HEK293 (cell line): ENCODE measurements around the gene ZNF550.

Experiments
- CTCF ChIA-PET: fragments of 350-600 bp; formaldehyde crosslinking; extraction: SDS; loops from one replicate; lab custom pipeline; 2021; ENCODE audit warnings: antibody characterized with exemption; lab: Yijun Ruan, JAX
- POLR2A ChIA-PET: fragments of 300-600 bp; formaldehyde crosslinking; extraction: SDS; loops from one replicate; lab custom pipeline; 2020; ENCODE audit warnings: antibody characterized with exemption, inconsistent platforms; lab: Yijun Ruan, JAX
- H3K27ac ChIP-seq: fragments of 200-500 bp; sonication (Bioruptor generic); 2 replicates; pipeline ENCODE4 v1.5.1; 2014; ENCODE audit warnings: low read depth, low read length, control low read depth, inconsistent platforms; ENCODE audit errors: extremely low read depth
- H3K36me3 ChIP-seq, 2 experiments: fragments of 200-500 bp in 1 of 2; sonication (Bioruptor generic) in 1 of 2; 1 replicate in 1 of 2; 2 replicates in 1 of 2; pipeline ENCODE4 v1.5.1; 2014 to 2017; ENCODE audit warnings: inconsistent platforms in 2 of 2, low read length in 2 of 2; ENCODE audit not compliant: control insufficient read depth in 2 of 2, insufficient read depth in 1 of 2
- H3K4me1 ChIP-seq: fragments of 200-500 bp; sonication (Bioruptor generic); 2 replicates; pipeline ENCODE4 v1.5.1; 2014; ENCODE audit warnings: mild to moderate bottlenecking, low read length, inconsistent platforms; ENCODE audit not compliant: control insufficient read depth, insufficient read depth
- H3K4me3 ChIP-seq: 2 replicates; pipeline ENCODE4 v1.5.1; 2011; ENCODE audit warnings: low read depth, mild to moderate bottlenecking, control low read depth, low read length, moderate library complexity
- H3K9me3 ChIP-seq: fragments of 200-500 bp; sonication (Bioruptor generic); 2 replicates; pipeline ENCODE4 v1.5.1; 2014; ENCODE audit warnings: low read depth, low read length, inconsistent platforms; ENCODE audit not compliant: control insufficient read depth, insufficient read depth
- EGR2 ChIP-seq: fragments of 450-650 bp; formaldehyde crosslinking; IDR thresholded peaks from 2 replicates; pipeline ENCODE4 v1.5.1; 2016; ENCODE audit warnings: low read depth, missing biosample characterization, missing genetic modification characterization
- ELK4 ChIP-seq: IDR thresholded peaks from 2 replicates; pipeline ENCODE4 v1.6.1; 2011; ENCODE audit warnings: mild to moderate bottlenecking, low read depth, low read length, borderline replicate concordance
- GFI1B ChIP-seq: fragments of 450-650 bp; formaldehyde crosslinking; IDR thresholded peaks from 2 replicates; pipeline ENCODE4 v1.5.1; 2016; ENCODE audit warnings: missing biosample characterization, missing genetic modification characterization
- IKZF3 ChIP-seq: fragments of 450-650 bp; IDR thresholded peaks from 2 replicates; pipeline ENCODE4 v1.5.0; 2018; ENCODE audit warnings: missing biosample characterization, mild to moderate bottlenecking, missing genetic modification characterization, moderate library complexity
- KLF1 ChIP-seq: fragments of 450-650 bp; formaldehyde crosslinking; IDR thresholded peaks from 2 replicates; pipeline ENCODE4 v1.5.1; 2016; ENCODE audit warnings: missing biosample characterization, missing genetic modification characterization
- KLF10 ChIP-seq: fragments of 450-650 bp; IDR thresholded peaks from 2 replicates; pipeline ENCODE4 v1.5.1; 2018; ENCODE audit warnings: missing biosample characterization, mild to moderate bottlenecking, missing genetic modification characterization
- REPIN1 ChIP-seq: fragments of 450-650 bp; formaldehyde crosslinking; IDR thresholded peaks from 2 replicates; pipeline ENCODE4 v1.5.1; 2017; ENCODE audit warnings: missing biosample characterization, missing genetic modification characterization, low read depth
- SALL2 ChIP-seq: fragments of 450-650 bp; formaldehyde crosslinking; IDR thresholded peaks from 2 replicates; pipeline ENCODE4 v1.5.0; 2017; ENCODE audit warnings: missing biosample characterization, mild to moderate bottlenecking, missing genetic modification characterization, borderline replicate concordance
- SETDB1 ChIP-seq: IDR thresholded peaks from one replicate; pipeline ENCODE4 v1.6.1; 2017; ENCODE audit warnings: mild to moderate bottlenecking, low read length, moderate library complexity, mixed read lengths; ENCODE audit not compliant: insufficient read length
- SP7 ChIP-seq: fragments of 450-650 bp; formaldehyde crosslinking; IDR thresholded peaks from 2 replicates; pipeline ENCODE4 v1.5.1; 2016; ENCODE audit warnings: missing biosample characterization, missing genetic modification characterization
- ZBTB20 ChIP-seq: fragments of 450-650 bp; formaldehyde crosslinking; IDR thresholded peaks from 2 replicates; pipeline ENCODE4 v1.5.1; 2016; ENCODE audit warnings: missing biosample characterization, missing genetic modification characterization
- ZBTB7A ChIP-seq: fragments of 450-650 bp; formaldehyde crosslinking; IDR thresholded peaks from 2 replicates; pipeline ENCODE4 v1.5.1; 2016; ENCODE audit warnings: low read depth, missing biosample characterization, missing genetic modification characterization
- ZNF157 ChIP-seq: fragments of 450-650 bp; formaldehyde crosslinking; IDR thresholded peaks from 2 replicates; pipeline ENCODE4 v1.5.1; 2016; ENCODE audit warnings: missing biosample characterization, missing genetic modification characterization
- ZNF16 ChIP-seq: fragments of 450-650 bp; formaldehyde crosslinking; IDR thresholded peaks from 2 replicates; pipeline ENCODE4 v1.5.1; 2016; ENCODE audit warnings: low read depth, missing biosample characterization, missing genetic modification characterization
- ZNF266 ChIP-seq: fragments of 450-650 bp; formaldehyde crosslinking; IDR thresholded peaks from 2 replicates; pipeline ENCODE4 v1.5.1; 2016; ENCODE audit warnings: missing biosample characterization, missing genetic modification characterization, low read depth
- ZNF292 ChIP-seq: fragments of 450-650 bp; formaldehyde crosslinking; IDR thresholded peaks from 2 replicates; pipeline ENCODE4 v1.5.1; 2016; ENCODE audit warnings: low read depth, missing biosample characterization, missing genetic modification characterization, borderline replicate concordance
- ZNF341 ChIP-seq: fragments of 450-650 bp; formaldehyde crosslinking; IDR thresholded peaks from 2 replicates; pipeline ENCODE4; 2016; ENCODE audit warnings: low read depth, missing biosample characterization, missing genetic modification characterization
- ZNF433 ChIP-seq: fragments of 450-650 bp; formaldehyde crosslinking; IDR thresholded peaks from 2 replicates; pipeline ENCODE4 v1.5.1; 2016; ENCODE audit warnings: missing biosample characterization, missing genetic modification characterization, low read depth
- ZNF544 ChIP-seq: fragments of 450-650 bp; formaldehyde crosslinking; IDR thresholded peaks from 2 replicates; pipeline ENCODE4 v1.5.0; 2017; ENCODE audit warnings: missing biosample characterization, missing genetic modification characterization
- ZNF624 ChIP-seq: fragments of 450-650 bp; formaldehyde crosslinking; IDR thresholded peaks from 2 replicates; pipeline ENCODE4 v1.5.1; 2017; ENCODE audit warnings: missing biosample characterization, missing genetic modification characterization
- ZNF664 ChIP-seq: fragments of 450-650 bp; formaldehyde crosslinking; IDR thresholded peaks from 2 replicates; pipeline ENCODE4 v1.5.1; 2016; ENCODE audit warnings: missing biosample characterization, missing genetic modification characterization
- ZNF830 ChIP-seq: fragments of 450-650 bp; IDR thresholded peaks from 2 replicates; pipeline ENCODE4 v1.5.0; 2018; ENCODE audit warnings: missing biosample characterization, missing genetic modification characterization, low read depth, mild to moderate bottlenecking, moderate library complexity
- ZSCAN4 ChIP-seq: fragments of 450-650 bp; formaldehyde crosslinking; IDR thresholded peaks from 2 replicates; pipeline ENCODE4 v1.5.1; 2017; ENCODE audit warnings: missing biosample characterization, missing genetic modification characterization
- TF ChIP-seq, protein P1 (sequence below): fragments of 450-650 bp; formaldehyde crosslinking; conservative IDR thresholded peaks from 2 replicates; pipeline ENCODE4 v1.5.1; 2016; ENCODE audit warnings: low read depth, missing biosample characterization, missing genetic modification characterization
- TF ChIP-seq, protein P2 (sequence below): fragments of 450-650 bp; formaldehyde crosslinking; IDR thresholded peaks from 2 replicates; pipeline ENCODE4 v1.5.1; 2016; ENCODE audit warnings: missing biosample characterization, missing genetic modification characterization
- TF ChIP-seq, protein P3 (sequence below): fragments of 450-650 bp; formaldehyde crosslinking; IDR thresholded peaks from 2 replicates; pipeline ENCODE4 v1.5.1; 2016; ENCODE audit warnings: missing biosample characterization, missing genetic modification characterization

The ZNF550 gene

GRCh38 chr19:57578487-57579205 is 19.0 kb upstream of the ZNF550 start, which contains the start of gene ZNF416:
Gene ZNF416 (minus strand): TSS chr19:57578911. CDS start chr19:57578704, 207 bp downstream.
- Histone ChIP-seq H3K4me3 (peak within 1 kb of the TSS; percentile 89), H3K36me3 (peaks cover 18 to 42% of the 10 kb centered on the region in 2 experiments; a peak in 2 of 3 replicates), H3K9me3 (peaks cover 9% of the 10 kb centered on the region), H3K27ac (peak within 1 kb of the TSS; percentile 68; the same call in 1 of the 2 replicates), H3K4me1 (no peaks in the 10 kb centered on the region)
- POLR2A ChIA-PET = interaction anchor here (1.4 to 1.8 kb wide), 2 partner anchors 54 to 79 kb away, joined by 4 to 5 read pairs; partner anchors contain the start of genes ZNF211 and ZNF773
- CTCF ChIA-PET = no interaction called here
- TF ChIP-seq, protein P1, sequence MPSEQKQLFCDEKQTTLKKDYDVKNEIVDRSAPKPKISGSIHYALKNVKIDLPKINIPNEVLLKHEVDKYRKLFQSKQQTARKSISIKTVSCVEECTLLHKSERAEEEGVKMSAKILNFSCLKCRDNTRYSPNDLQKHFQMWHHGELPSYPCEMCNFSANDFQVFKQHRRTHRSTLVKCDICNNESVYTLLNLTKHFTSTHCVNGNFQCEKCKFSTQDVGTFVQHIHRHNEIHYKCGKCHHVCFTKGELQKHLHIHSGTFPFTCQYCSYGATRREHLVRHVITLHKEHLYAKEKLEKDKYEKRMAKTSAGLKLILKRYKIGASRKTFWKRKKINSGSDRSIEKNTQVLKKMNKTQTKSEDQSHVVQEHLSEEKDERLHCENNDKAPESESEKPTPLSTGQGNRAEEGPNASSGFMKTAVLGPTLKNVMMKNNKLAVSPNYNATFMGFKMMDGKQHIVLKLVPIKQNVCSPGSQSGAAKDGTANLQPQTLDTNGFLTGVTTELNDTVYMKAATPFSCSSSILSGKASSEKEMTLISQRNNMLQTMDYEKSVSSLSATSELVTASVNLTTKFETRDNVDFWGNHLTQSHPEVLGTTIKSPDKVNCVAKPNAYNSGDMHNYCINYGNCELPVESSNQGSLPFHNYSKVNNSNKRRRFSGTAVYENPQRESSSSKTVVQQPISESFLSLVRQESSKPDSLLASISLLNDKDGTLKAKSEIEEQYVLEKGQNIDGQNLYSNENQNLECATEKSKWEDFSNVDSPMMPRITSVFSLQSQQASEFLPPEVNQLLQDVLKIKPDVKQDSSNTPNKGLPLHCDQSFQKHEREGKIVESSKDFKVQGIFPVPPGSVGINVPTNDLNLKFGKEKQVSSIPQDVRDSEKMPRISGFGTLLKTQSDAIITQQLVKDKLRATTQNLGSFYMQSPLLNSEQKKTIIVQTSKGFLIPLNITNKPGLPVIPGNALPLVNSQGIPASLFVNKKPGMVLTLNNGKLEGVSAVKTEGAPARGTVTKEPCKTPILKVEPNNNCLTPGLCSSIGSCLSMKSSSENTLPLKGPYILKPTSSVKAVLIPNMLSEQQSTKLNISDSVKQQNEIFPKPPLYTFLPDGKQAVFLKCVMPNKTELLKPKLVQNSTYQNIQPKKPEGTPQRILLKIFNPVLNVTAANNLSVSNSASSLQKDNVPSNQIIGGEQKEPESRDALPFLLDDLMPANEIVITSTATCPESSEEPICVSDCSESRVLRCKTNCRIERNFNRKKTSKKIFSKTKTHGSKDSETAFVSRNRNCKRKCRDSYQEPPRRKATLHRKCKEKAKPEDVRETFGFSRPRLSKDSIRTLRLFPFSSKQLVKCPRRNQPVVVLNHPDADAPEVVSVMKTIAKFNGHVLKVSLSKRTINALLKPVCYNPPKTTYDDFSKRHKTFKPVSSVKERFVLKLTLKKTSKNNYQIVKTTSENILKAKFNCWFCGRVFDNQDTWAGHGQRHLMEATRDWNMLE (tag by site-specific recombination) = peak; percentile 88
- TF ChIP-seq, protein P2, sequence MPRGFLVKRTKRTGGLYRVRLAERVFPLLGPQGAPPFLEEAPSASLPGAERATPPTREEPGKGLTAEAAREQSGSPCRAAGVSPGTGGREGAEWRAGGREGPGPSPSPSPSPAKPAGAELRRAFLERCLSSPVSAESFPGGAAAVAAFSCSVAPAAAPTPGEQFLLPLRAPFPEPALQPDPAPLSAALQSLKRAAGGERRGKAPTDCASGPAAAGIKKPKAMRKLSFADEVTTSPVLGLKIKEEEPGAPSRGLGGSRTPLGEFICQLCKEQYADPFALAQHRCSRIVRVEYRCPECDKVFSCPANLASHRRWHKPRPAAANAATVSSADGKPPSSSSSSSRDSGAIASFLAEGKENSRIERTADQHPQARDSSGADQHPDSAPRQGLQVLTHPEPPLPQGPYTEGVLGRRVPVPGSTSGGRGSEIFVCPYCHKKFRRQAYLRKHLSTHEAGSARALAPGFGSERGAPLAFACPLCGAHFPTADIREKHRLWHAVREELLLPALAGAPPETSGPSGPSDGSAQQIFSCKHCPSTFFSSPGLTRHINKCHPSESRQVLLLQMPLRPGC (tag by site-specific recombination) = no peak
- no peak for TF ChIP-seq REPIN1 (tag by site-specific recombination)
- TF ChIP-seq ZNF16 (tag by site-specific recombination) = no peak
- TF ChIP-seq SALL2 (tag by site-specific recombination) = no peak
- no peak for TF ChIP-seq ZNF341 (tag by site-specific recombination)
- no peak for TF ChIP-seq KLF10 (tag by site-specific recombination)
- 0 out of 2 replicates have a peak, but pooled peaks have one; percentile 25 for TF ChIP-seq KLF1 (tag by site-specific recombination)
- no peak for TF ChIP-seq ZNF544 (tag by site-specific recombination)
- TF ChIP-seq SETDB1 = no peak
- TF ChIP-seq, protein P3, sequence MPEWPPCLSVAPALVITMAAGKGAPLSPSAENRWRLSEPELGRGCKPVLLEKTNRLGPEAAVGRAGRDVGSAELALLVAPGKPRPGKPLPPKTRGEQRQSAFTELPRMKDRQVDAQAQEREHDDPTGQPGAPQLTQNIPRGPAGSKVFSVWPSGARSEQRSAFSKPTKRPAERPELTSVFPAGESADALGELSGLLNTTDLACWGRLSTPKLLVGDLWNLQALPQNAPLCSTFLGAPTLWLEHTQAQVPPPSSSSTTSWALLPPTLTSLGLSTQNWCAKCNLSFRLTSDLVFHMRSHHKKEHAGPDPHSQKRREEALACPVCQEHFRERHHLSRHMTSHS (tag by site-specific recombination) = no peak
- TF ChIP-seq ZBTB7A = no peak
- TF ChIP-seq ZNF292 (tag by site-specific recombination) = no peak
- peak; percentile 81 for TF ChIP-seq ZBTB20 (tag by site-specific recombination)
- TF ChIP-seq ZNF433 = no peak
- TF ChIP-seq ZNF664 = 0 out of 2 replicates have a peak, but pooled peaks have one; percentile 18
- no peak for TF ChIP-seq ZNF624
- TF ChIP-seq ZNF266 = no peak
- peak; percentile 44; the same call in 1 of the 2 replicates for TF ChIP-seq EGR2 (tag by site-specific recombination)
- no peak for TF ChIP-seq SP7 (tag by site-specific recombination)
- no peak for TF ChIP-seq ZNF830
- TF ChIP-seq ZNF157 (tag by site-specific recombination) = no peak
- TF ChIP-seq ELK4 = 0 out of 2 replicates have a peak, but pooled peaks have one; percentile 44
- no peak for TF ChIP-seq GFI1B (tag by site-specific recombination)
- no peak for TF ChIP-seq ZSCAN4
- TF ChIP-seq IKZF3 = no peak
